MV-4-11 (cell line): ENCODE results near the gene NUDT19.
"Not testable (repeated sequence)": the region's sequence is repeated elsewhere in the genome, so short reads cannot be mapped to it uniquely, and the experiment has no call there.

Source experiments
- DNase-seq: peaks from one replicate; lab custom pipeline; 2025; lab: John Stamatoyannopoulos, UW

The NUDT19 gene

DNA sequence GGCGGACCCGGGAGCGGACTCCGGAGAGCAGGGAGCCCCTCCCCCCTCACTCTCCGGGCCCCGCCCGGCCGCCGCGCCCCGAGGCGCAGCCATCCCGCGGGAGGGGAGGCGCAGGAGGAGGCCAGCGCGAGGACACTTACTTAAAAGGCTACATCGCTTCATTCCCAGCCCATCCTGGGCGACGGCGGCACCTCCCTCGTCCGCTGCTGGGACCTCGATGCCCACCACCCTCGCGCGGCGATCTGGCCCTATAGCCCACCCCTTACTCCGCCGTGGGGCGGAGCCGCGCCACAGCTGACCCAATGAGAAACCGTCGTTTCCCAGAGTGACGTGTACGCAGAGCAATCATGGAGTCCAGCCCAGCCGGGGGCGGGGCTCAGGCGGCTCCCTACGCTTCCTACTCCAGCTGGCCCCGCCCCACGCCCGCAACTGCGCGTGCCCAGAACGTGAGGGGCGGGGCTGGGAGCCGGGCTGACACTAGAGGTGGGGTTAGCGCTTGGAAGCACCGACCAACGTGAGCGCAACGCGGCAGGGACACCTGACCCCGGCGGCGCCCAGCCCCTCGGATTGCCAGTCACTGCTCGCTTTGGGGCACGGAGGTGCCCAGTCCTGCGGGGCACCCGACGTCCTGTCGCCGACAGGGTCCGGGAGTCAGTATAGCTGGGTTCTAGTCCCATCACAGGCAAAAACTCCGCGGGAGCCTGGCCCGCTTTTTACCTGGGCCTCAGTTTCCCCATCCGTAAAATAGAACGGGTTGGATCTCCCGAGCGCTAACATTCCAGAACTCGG is 16.5 kb upstream of the NUDT19 start, which contains the start of gene ANKRD27:
Gene ANKRD27 (minus strand): TSS at position 250 of the 789 bp plus-strand sequence. CDS start 16,165 bp downstream, outside the sequence.
- DNase-seq = peak; percentile 99

DNA sequence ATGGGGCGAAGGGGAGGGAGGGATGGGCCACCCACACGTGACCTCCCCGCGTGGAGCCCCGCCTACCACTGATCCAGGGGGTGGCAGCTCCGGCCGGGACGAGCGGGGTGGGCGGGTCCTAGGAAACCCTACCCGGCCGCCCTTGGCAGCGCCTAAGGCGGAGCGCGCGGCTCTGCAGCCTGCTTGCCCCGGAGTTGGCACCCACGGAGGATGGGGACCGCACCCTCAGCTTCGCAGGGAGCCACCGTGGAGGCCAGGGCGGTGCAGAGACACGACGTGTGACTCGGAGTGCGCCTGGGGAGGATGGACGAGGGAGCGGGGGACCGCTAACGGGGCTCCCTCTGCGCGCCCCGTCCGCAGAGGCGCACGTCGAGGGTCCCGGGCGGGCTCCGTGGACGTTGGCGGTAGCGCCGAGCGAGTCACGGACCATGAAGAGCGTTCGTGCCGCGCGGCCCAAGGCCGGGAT is 15.9 kb upstream of the NUDT19 start, which contains the start of gene RGS9BP:
Gene RGS9BP (plus strand): TSS at position 129 of the 466 bp plus-strand sequence. CDS start 416 bp downstream, outside the sequence.
- peak; percentile 82 for DNase-seq

DNA sequence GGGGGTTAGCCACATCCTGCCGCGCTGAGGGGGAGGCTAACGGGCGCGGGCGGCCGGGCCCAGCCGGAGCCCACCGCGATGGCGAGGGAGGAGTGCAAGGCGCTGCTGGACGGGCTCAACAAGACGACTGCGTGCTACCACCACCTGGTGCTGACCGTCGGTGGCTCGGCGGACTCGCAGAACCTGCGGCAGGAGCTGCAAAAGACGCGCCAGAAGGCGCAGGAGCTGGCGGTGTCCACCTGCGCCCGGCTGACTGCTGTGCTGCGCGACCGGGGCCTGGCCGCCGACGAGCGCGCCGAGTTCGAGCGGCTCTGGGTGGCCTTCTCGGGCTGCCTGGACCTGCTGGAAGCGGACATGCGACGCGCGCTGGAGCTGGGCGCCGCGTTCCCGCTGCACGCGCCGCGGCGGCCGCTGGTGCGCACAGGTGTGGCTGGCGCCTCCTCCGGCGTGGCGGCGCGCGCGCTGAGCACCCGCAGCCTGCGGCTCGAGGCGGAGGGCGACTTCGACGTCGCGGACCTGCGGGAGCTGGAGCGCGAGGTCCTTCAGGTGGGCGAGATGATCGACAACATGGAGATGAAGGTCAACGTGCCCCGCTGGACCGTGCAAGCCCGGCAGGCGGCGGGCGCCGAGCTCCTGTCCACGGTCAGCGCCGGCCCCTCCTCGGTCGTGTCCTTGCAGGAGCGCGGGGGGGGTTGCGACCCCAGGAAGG is 15.3 kb upstream of the NUDT19 start:
- DNase-seq = no peak

DNA sequence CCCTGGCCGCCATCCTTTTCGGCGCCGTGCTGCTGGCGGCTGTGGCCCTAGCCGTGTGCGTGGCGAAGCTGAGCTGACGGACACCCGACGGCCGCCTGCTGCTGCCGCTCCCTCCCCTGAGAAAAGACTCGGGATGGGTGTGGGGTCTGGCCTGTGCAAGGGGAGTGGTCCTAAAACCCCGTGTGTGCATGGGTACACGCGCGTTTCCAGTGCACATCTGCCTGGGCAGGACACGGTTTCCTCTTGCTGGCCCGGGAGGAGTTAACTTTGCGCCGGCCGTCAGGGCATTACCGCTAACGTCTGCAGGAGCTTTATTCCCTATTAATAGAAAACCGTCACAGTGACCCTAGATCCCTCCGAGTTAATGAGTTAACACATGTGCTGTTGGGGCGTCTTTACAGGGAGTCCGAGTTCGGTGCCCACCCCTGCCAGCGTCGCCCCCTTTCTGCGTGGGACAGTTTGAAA is 14.7 kb upstream of the NUDT19 start:
- no peak for DNase-seq

DNA sequence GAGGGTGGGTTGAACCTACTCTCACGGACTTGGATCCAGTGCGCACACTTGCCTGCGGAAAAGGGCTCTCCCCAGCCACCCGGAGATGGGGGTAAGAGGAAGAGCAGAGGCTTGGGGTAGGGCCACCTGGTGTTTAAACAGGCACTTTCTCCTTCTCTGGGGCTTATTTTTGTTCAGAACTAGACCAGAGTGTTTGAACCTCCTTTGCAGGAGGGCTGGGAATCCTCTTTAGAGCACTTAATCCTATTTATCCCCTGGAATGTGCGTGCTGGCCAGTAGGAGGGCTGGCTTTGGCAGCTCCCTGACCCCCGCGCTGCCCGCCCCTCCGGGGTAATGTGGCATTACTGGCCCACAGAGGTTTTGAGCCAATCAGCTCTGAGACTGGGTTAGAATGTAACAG is 14.0 kb upstream of the NUDT19 start:
- no peak for DNase-seq

DNA sequence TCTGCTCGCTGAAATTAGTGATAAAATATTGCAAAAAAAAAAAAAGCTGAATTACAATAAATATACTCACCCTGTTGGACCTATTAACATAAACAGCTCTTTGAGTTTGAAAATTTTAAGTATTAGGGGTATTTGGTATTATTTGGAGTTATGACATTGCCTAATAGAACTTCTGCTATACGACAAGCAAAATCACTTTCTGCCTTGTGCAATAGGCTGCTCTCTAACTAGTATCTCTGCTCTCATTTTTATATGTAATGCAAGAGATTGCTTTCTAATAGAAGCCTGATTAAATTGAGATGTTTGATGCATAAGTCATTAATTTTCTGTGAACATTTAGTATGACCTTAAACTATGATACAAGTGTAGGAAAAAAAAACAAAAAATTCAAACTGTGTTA is 10.6 kb upstream of the NUDT19 start:
- DNase-seq = no peak

DNA sequence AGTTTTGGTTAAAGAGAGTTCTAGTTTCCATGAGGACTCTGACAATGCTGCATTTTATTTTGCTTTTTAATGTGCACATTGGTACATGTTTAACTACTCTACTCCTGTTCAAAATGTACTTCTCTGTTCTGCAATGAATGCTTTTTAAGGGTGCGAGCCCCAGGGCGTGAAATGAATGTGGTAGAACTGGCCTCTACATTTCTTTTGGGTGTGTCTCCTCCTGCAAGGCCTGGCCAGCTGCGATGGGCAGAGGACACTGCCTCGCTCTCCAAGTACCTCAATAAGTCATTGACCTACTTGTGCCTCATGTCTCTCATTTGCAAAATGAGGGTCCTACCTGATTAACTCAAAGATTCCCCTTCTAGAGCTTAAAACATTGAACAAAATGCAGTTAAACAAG is 9.3 kb upstream of the NUDT19 start:
- no peak for DNase-seq

DNA sequence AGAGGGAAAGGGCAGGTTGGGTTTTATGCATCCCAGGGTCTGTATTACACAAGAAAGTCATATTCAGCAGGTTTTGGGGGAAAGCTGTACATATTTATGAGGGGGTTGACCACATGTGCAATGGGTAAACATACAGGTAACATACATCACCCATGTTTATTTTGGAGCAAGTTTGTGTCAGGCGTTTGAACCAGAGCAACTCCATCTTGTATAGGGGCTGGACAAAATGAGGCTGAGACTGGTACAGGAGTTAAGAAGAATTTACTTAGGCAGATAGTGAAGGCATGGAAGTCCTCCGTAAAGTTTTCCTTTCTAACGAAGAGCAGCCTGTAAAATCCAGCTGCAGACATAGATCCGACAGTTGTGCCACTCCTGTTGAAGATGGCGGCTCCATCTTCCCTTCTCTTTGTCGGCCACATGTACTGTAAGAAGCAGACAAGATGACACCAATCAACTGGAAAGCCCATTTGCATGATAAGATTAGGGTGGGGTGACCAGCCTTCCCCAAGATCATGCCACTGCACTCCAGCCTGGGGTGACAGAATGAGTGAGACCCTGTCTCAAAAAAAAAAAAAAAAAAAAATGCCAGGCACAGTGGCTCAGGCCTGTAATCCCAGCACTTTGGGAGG is 4.7 kb upstream of the NUDT19 start:
- no peak for DNase-seq

DNA sequence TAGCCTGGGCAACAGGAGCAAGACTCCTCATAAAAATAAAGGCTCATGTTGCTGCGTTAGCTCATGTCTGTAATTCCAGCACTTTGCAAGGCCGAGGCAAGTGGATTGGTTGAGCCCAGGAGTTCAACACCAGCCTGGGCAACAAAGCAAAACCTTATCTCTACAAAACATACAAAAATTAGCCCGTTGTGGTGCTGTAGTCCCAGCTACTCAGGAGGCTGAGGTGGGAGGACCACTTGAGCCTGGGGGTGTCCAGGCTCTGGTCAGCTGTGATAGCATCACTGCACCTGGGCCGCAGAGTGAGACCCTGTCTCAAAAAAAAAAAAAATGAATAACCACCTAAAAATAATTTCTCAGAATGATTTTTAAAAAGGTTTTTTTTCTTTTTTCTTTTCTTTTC is 3.9 kb upstream of the NUDT19 start:
- DNase-seq = no peak

DNA sequence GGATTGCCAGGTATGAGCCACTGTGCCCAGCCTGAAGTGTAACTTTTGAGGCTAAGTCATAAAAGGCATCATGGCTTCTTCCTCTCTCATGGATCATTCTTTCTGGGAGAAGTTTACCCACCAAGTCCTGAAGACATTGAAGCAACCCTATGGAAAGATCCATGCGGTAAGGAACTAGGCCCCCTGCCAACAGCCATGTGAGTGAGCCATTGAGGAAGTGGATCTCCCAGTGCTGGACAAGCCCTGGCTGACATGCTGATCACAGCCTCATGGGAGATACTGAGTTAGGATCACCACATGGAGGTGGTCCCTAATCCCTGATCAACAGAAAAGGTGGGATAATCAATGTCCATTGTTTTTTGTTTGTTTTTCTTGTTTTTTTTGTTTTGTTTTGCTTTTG is 3.3 kb upstream of the NUDT19 start:
- DNase-seq = peak; percentile 60

DNA sequence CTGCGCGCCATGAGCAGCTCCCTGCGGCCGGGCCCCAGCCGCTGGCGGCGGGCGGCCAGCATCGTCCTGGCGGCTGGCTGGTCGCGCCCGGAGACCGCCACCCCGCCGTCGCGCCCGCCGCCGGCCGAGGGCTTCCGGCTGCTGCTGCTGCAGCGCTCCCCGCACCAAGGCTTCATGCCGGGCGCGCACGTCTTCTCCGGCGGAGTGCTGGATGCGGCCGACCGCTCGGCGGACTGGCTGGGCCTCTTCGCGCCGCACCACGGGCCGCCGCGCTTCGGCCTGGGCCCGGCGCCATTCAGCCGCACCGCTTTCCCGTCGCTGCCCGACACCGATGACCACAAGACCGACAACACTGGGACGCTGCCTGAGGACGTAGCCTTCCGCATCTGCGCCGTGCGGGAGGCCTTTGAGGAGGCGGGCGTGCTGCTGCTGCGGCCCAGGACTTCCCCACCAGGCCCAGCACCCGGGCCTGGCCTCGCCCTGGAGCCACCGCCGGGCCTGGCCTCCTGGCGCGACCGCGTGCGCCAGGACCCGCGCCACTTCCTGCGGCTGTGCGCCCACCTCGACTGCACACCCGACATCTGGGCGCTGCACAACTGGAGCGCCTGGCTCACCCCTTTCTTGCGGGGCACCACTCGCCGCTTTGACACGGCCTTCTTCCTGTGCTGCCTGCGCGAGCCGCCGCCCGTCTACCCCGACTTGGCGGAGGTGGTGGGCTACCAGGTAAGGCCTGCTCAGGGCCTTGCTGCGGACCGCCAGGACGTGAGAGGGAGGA is 518 bp downstream of the NUDT19 start:
- DNase-seq = peak; percentile 67

DNA sequence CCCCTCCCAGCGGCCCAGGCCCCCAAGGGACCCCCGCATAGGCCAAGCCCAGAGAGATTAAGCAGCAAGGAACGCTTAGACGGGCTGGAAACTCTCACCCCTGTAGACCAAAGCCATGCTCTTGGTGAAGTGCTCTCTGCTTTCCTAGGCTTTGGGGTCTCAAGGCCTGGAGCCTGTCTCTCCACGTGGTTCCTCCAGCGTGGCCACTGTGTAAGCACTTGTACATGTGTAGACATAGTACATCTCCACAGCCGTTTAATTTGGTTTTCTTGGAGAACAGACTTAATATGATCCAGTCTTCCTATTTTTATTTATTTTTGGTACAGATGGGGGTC is 1.1 kb downstream of the NUDT19 start:
- peak; percentile 33 for DNase-seq

DNA sequence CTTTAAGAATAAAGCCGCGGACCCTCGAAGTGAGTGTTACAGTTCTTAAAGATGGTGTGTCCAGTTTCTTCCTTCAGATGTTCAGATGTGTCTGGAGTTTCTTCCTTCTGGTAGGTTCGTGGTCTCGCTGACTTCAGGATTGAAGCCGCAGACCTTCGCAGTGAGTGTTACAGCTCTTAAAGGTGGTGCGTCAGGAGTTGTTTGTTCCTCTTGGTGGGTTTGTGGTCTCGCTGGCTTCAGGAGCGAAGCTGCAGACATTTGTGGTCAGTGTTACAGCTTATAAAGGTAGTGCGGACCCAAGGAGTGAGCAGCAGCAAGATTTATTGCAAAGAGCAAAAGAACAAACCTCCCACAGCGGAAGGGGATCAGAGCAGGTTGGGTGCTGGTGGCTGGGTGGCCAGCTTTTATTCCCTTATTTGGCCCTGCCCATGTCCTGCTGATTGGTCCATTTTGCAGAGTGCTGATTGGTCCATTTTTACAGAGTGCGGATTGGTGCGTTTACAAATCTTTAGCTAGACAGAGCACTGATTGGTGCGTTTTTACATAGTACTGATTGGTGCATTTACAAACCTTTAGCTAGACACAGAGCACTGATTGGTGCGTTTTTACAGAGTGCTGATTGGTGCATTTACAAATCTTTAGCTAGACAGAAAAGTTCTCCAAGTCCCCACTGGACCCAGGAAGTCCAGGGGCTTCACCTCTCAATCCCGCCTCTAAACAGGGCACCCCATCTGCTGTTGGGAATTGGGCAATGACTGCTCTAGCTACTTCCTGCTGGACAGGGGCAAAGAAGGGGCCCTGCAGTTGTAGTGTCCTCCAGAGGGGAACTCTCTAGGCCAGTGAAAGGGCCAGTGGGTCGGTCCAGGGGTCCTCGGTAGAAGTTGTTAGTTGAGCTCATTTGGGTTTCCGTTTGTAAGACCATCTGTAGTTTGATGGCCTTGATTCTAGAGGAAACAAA is 1.8 kb downstream of the NUDT19 start:
- peak; percentile 86 for DNase-seq

DNA sequence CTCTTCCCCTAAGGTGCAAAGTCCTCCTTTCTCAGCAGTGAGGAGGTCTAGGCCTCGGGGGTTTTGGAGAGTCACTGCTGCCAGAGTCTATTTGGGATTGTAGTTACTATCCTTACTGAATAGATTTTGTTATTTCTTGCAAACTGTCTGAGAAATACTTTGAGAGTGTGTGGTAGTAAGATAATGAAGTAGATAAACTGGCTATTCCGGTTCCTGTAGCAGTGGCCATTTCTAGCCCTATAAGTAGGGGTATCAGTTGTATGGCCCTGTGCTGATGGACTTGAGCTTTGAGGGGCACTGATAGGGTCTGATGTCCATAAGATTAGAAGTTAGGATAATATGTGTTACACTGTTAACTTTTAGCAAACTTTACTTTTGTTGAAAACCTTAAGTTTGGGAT is 2.7 kb downstream of the NUDT19 start:
- DNase-seq = not testable (repeated sequence)

DNA sequence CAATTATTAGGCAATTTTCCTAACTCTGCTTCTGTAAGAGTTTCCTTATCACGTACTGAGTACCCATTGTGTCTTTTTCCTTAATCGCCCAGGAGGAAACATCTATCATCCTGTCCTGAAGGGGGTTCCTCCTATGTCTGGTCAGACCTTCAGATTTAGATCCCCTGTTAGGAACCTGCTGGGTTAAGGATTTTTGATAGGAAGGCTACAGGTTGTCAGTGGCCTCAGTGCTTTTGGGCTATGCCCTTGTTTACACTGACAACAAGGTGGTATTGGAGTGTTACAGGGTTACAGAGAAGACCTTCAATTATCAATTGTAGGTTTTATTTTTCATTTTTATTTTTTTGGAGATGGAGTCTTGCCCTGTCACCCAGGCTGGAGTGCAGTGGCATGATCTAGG is 3.2 kb downstream of the NUDT19 start:
- DNase-seq = peak; percentile 38

DNA sequence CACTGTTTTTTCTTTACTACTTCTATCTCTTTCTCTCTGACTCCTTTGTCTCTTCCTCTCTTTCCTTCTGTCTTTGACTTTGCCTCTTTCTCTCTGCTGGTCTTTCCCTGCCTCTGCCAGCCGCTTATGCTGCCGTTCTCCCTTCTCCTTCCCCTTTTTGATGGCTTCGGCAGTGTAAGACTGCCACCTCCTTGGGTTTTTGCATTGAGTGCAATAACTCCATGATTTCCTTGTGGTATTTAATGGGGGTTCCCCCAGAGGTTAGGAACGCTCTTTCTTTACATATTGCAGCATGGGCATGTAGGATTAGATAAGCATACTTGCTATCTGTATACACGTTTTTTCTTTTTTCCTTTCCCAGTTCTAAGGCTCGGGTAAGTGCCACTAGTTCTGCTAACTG is 3.9 kb downstream of the NUDT19 start:
- DNase-seq = peak; percentile 71

DNA sequence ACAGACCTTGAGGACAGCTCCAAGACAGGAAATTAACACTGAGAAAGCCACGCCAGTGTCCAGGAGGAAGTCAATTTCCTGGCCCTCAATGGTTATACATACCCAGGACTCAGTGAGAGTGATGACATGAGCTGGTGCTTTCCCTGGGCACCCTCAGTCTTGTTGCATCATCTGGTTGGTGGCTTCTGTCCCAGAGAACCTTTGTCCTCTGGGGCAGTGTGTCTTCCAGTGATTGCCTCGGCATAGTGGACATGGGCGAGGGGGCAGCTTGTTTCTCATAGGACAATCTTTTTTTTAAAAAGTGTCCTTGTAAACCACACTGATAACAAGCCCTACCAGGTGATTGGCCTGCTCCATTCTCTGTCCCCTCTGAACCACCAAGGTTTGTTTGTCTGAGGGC is 5.2 kb downstream of the NUDT19 start:
- DNase-seq = peak; percentile 22

DNA sequence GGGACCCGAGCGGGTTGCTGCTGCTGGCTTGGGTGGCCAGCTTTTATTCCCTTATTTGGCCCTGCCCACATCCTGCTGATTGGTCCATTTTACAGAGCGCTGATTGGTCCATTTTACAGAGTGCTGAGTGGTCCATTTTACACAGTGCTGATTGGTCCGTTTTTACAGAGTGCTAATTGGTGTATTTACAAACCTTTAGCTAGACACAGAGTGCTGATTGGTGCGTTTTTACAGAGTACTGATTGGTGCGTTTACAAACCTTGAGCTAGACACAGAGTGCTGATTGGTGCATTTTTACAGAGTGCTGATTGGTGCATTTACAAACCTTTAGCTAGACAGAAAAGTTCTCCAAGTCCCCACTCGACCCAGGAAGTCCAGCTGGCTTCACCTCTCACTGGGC is 8.5 kb downstream of the NUDT19 start:
- DNase-seq = not testable (repeated sequence)

DNA sequence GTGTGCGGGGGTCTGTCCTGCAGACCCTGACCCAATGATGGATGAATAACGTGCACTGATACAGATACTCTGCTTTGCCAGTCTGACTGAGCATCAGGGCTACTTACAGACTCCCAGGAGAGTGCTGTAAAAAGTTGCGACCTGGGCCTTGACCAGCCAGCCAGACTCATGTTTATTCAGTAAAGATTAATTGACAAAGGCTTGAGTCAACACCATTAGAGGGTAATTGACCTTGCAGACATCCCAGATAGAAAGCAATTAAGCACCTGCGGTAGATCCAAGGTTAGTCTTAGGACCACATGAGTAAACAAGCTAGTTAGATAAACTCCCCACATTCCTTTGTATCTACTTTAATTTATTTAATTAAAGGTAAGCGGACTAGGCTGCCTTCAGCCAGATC is 10.4 kb downstream of the NUDT19 start:
- DNase-seq = no peak

DNA sequence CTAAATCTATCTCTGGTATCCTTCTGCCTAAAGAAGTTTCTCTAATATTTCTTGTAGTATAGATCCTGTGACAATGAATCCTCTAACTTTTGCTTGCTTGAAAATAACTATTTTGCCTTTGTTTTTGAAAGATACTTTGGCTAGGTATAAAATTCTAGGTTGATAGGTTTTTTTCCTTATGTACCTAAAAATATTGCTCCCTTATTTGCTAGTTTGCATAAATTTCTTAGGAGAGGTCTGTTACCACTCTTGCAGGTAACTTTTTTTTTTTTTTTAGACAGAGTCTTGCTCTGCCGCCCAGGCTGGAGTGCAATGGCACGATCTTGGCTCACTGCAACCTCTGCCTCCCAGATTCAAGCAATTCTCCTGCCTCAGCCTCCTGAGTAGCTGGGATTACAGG is 12.4 kb downstream of the NUDT19 start:
- not testable (repeated sequence) for DNase-seq

DNA sequence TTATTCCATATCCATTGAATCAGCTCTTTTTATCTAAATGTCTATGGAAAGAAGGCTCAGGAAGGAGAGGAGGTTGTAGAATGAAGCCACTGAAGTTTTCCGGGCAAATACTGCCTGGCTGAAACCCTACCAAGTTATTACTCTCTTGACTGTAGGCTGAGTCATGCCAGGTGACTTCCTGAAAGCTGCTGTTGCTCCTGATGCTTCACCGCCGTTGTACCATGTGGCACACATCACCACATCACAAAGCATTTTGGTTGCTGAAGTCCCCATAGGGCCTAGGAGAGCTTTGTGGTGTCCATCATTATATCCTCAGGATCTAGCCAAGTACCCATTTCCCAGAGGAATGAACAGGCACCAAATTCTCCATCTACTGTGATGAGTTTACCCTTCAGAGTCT is 16.8 kb downstream of the NUDT19 start:
- DNase-seq = no peak
